SH-SY5Y (cell line): Measurements from ENCODE around the gene PTPRD.

Source experiments
- GATA2 ChIP-seq: IDR thresholded peaks from 2 replicates; pipeline ENCODE4 v1.6.1; 2011; ENCODE audit warnings: mild to moderate bottlenecking, low read depth, low read length
- GATA3 ChIP-seq: IDR thresholded peaks from 2 replicates; pipeline ENCODE4 v1.6.1; 2011; ENCODE audit warnings: low read depth, mild to moderate bottlenecking, low read length, moderate library complexity

- no peak for TF ChIP-seq GATA2
- no peak for TF ChIP-seq GATA3
Measured at GRCh38 chr9:8531826-8532415, 2080.9 kb downstream of the PTPRD start.
